ENCODE data around the gene GNG13. TPM values are rescaled to one million over a fixed set of nuclear protein-coding genes. Genes with fewer than 3 reads are reported as not detected.

Gene GNG13
- total RNA-seq, 1 experiment from 2014 or later = 0.23 TPM

GRCh38 chr16:780296-780695 lies 20.2 kb downstream of the GNG13 start:
- in situ Hi-C loops (cut with HindIII; ENCODE audit: low pct_unique_long_range_greater_than_20kb, low sequenced_read_pairs) = no loop called here

GRCh38 chr16:779561-779960 lies 21.0 kb downstream of the GNG13 start:
- Histone ChIP-seq H3K27ac (ENCODE audit: low read length) (no peak overlapping the region), H3K36me3 (ENCODE audit: control insufficient read depth, insufficient read depth, low read length) (no peaks in the 10 kb centered on the region), H3K4me3 (ENCODE audit: low read depth in 2 of 2, low read length in 2 of 2) (no peak overlapping the region), H3K9me3 (ENCODE audit: control insufficient read depth, insufficient read depth, low read depth, low read length) (no peaks in the 10 kb centered on the region), H3K27me3 (ENCODE audit: control insufficient read depth, insufficient read depth, low read length) (no peaks in the 10 kb centered on the region), H3K4me1 (ENCODE audit: control insufficient read depth, insufficient read depth, low read length) (peaks cover 10% of the 10 kb centered on the region)
- in situ Hi-C loops (cut with HindIII; ENCODE audit: low pct_unique_long_range_greater_than_20kb, low sequenced_read_pairs) = no loop called here
- ATAC-seq = no peak
- no peak for DNase-seq (ENCODE audit: low read depth, low spot score)
- intact Hi-C loops (cut with micrococcal nuclease; ENCODE audit: unreplicated experiment) = no loop called here
- no TSS peak for BruUV-seq (replicated peaks)
- TF ChIP-seq CTCF (IDR thresholded peaks at IDR 0.05) (no peak), TCF7L2 (IDR thresholded peaks at IDR 0.05; ENCODE audit: low read depth, low read length) (no peak), REST (IDR thresholded peaks at IDR 0.05; ENCODE audit: insufficient read depth in 1 of 2, low read depth in 2 of 2, low read length in 1 of 2) (no peak), POLR2AphosphoS5 (IDR thresholded peaks at IDR 0.05; ENCODE audit: low read depth, low read length) (no peak), SIN3A (IDR thresholded peaks at IDR 0.05; ENCODE audit: borderline replicate concordance, insufficient read depth, low read depth, low read length) (no peak)
- CTCF ChIA-PET = no interaction called here
- POLR2A ChIA-PET = no interaction called here

More at GRCh38 chr16:780296-780695, 20.2 kb downstream of the GNG13 start:
- CTCF ChIA-PET = no interaction called here
- H3K4me1 ChIP-seq (ENCODE audit: control insufficient read depth, insufficient read depth, low read length) = peaks cover 10% of the 10 kb centered on the region
- DNase-seq (ENCODE audit: low read depth, low spot score) (no peak), ATAC-seq (no peak)
- H3K27ac ChIP-seq (ENCODE audit: low read length) = no peak overlapping the region
- H3K4me3 ChIP-seq (ENCODE audit: low read depth in 2 of 2, low read length in 2 of 2) = no peak overlapping the region
- POLR2A ChIA-PET = no interaction called here
- intact Hi-C loops (cut with micrococcal nuclease; ENCODE audit: unreplicated experiment) = no loop called here
- no TSS peak for BruUV-seq (replicated peaks)
- H3K36me3 ChIP-seq (ENCODE audit: control insufficient read depth, insufficient read depth, low read length) = no peaks in the 10 kb centered on the region
- no peaks in the 10 kb centered on the region for H3K27me3 ChIP-seq (ENCODE audit: control insufficient read depth, insufficient read depth, low read length)
- H3K9me3 ChIP-seq (ENCODE audit: control insufficient read depth, insufficient read depth, low read depth, low read length) = no peaks in the 10 kb centered on the region
- TF ChIP-seq CTCF (IDR thresholded peaks at IDR 0.05) (no peak), TCF7L2 (IDR thresholded peaks at IDR 0.05; ENCODE audit: low read depth, low read length) (no peak), SIN3A (IDR thresholded peaks at IDR 0.05; ENCODE audit: borderline replicate concordance, insufficient read depth, low read depth, low read length) (no peak), POLR2AphosphoS5 (IDR thresholded peaks at IDR 0.05; ENCODE audit: low read depth, low read length) (no peak), REST (IDR thresholded peaks at IDR 0.05; ENCODE audit: insufficient read depth in 1 of 2, low read depth in 2 of 2, low read length in 1 of 2) (no peak)

All from Panc1 (cell line).